ENCODE results near the gene PTGES2.
"Not testable (repeated sequence)": the region's sequence is repeated elsewhere in the genome, so short reads cannot be mapped to it uniquely, and the experiment has no call there.

Gene PTGES2

DNA sequence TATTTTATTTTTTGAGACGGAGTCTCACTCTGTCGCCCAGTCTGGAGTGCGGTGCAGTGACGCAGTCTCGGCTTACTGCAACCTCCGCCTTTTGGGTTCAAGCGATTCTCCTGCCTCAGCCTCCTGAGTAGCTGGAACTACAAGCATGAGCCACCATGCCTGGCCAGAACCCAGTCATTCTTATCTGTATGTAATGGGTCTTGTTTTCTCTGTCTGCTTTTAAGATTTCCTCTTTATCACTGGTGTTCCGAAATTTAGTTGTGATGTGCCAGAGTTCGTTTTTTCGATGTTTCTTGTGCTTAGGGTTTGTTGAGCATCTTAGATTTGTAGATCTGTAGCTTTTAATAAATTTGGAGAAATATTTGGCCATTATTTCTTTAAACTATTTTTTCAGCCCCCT is 40.3 kb downstream of the PTGES2 start:
- no peak for DNase-seq (ENCODE audit: low spot score)

DNA sequence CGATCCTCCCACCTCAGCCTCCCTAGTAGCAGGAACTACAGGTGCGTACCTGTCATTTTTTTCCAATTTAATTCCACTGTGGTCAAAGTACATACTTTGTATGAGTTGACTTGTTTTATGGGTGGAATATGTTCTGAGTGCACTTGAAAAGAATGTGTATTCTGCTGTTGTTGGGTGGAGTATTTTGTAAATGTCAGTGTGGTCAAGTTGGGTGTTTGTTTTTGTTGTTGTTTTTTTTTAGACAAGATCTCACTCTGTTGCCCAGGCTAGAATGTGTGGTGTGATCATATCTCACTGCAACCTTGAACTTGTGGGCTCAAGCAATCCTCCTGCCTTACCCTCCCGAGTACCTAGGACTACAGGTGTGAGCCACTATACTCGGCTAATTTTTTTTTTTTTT is 41.6 kb downstream of the PTGES2 start:
- DNase-seq (ENCODE audit: low spot score) = no peak

DNA sequence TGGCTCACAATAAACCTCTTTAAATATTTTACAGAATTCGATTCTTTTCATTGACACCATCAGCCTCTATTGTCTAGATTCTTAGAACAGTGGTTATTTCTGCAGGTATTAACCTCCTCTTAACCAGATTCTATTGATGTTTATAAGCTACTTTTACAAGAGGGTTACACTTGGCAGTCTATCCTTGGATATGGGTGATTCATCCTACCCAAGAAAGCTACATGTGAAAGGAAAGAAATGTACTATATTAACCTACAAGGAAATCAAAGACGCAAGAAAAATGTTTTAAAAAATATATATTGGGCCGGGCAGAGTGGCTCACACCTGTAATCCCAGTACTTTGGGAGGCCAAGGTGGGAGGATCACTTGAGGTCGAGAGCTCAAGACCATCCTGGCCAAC is 42.8 kb downstream of the PTGES2 start:
- DNase-seq (ENCODE audit: low spot score) = no peak

DNA sequence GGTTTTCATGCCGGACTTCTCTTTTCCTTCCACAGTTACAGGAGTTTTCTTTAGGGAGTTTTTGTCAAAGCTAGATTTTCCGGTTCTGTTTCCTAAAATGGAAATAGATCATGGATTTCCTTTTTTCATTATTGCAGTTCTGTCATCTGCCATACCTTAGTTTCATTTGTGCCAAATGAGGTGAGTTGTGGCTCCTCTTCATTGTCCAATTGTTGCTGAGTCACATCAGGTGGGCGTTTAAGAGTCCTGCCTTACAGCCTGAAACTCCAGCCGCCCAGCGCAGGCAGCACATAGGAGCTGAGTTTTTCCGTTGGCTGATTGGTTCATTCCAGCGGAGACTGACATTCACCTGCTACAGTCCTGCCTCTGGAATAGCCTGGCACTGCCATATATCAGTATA is 45.4 kb downstream of the PTGES2 start:
- no peak for DNase-seq (ENCODE audit: low spot score)

DNA sequence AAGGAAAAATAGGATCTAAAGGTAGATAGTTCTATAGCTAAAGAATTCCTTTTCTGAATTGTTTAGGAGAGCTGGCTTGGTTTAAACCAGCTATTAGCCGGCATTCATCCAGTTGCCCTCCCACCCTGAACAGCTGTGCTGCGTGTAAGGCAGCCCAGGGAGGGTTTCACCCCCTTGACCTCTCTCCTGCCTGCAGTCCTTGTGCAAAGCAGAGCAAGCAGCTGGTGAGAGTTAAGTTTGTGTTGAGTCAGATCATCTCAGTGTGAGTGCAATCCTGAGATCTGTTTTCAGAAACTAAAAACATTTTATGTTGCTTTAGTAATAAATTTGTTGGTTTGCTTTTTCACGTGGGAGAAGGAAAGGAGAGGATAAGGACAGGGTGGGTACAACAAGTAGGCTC is 46.5 kb downstream of the PTGES2 start:
- DNase-seq (ENCODE audit: low spot score) = no peak

DNA sequence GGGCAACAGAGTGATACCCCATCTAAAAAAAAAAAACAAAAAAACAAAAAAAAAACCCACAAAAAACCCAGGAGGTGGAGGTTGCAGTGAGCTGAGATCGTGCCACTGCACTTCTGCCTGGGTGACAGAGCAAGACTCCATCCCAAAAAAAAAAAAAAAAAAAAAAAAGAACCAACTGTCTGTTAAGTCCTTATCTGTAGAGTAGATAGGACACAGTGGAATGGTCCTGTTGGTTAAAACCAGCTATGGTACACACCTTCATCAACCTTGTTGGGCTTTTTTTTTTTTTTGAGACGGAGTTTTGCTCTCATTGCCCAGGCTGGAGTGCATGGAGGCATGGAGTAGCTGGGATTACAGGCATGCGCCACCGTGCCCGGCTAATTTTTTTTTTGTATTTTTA is 47.3 kb downstream of the PTGES2 start:
- no peak for DNase-seq (ENCODE audit: low spot score)

DNA sequence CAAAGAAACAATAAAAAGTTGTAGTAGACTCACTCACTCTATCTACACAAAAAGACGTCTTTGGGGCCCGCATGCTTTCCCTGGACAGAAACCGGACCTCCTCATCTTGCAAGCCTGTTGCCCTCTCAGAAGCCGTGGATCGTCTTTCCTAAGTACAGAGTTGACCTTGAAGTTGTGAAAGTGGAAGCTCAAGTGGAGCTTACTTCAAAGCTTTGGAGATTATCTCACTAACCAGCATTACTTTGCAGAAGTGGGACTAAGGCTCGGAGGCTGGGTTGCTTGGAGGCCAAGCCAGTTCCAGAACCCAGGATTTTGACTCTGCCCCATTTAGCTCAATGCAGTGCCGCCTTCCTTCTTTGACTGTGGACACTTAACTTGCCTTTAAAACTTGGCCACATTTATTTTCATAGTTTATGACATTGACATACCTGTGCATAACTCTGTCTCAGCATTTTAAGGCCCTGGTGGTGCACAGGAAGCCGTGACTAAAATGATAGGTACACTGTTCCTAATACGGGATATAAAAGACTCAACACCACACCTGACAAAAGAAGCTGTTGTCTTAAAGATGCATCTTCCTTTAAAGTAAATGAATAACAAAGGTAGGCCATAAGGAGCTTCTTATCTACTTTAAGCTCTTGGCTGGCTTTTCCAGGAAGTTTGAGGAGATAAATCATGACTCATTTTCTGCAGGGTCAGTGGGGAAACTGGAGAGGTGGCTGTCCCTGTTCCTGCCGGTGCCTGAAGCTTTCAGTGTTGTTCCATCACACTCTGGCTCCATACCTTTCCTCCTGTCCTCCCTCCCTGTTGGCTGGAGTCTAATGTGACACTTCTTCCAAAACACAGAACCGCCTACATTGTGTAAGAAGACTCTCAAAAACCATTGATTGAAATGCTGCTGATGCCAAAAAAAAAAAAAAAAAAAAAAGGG is 48.8 kb downstream of the PTGES2 start:
- DNase-seq (ENCODE audit: low spot score) = peak; percentile 32

DNA sequence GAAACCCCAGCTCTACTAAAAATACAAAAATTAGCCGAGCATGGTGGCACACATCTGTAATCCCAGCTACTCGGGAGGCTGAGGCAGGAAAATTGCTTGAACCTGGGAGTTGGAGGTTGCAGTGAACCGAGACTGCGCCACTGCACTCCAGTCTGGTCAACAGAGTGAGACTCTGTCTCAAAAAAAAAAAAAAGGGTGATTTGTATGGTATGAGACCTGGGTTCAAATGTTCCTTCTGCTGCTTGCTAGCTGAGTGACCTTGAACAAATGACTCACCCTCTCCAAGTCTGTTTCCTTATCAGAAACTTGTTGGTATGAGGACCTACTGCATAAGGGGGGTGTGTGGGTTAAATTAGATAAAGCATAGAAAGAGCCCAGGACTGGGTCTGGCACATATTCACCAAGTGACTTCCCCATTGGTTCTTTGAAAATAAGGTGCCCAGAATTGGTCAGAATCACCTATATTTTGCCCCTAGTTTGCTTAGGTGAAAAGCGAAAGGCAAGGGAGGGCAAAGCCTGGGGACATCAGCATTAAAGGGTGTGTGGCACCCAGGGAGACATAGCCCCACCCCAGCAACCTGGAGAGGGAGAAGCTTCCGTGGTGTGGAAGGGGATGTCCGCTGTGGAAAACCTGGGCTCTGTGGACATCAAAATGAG is 49.6 kb downstream of the PTGES2 start:
- DNase-seq (ENCODE audit: low spot score) = no peak

DNA sequence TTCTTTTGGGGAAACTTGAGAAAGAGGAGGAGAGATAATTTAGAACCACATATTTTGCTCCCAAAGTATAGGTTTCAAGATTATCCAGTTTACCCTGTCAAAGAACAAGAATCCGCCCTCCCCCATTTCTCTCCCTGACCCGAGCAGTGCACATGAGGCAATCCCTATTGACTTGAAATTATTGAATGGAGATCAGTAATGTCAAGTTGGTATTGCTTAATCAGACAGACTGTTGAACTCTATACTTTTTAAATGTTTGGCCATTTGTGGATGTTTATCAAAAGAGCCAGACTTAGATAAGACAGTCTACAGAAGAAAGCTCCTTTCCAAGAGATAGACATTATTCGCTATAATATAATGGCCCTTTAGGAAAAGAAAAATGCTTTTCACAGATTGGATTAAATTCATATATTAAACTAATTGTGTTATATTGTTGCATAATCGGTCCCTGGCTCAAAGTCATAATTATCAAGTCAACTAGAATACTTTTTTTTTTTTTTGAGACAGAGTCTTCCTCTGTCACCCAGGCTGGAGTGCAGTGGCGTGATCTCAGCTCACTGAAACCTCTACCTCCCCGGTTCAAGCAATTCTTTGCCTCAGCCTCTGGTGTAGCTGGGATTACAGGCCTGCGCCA is 54.2 kb downstream of the PTGES2 start:
- no peak for DNase-seq (ENCODE audit: low spot score)

DNA sequence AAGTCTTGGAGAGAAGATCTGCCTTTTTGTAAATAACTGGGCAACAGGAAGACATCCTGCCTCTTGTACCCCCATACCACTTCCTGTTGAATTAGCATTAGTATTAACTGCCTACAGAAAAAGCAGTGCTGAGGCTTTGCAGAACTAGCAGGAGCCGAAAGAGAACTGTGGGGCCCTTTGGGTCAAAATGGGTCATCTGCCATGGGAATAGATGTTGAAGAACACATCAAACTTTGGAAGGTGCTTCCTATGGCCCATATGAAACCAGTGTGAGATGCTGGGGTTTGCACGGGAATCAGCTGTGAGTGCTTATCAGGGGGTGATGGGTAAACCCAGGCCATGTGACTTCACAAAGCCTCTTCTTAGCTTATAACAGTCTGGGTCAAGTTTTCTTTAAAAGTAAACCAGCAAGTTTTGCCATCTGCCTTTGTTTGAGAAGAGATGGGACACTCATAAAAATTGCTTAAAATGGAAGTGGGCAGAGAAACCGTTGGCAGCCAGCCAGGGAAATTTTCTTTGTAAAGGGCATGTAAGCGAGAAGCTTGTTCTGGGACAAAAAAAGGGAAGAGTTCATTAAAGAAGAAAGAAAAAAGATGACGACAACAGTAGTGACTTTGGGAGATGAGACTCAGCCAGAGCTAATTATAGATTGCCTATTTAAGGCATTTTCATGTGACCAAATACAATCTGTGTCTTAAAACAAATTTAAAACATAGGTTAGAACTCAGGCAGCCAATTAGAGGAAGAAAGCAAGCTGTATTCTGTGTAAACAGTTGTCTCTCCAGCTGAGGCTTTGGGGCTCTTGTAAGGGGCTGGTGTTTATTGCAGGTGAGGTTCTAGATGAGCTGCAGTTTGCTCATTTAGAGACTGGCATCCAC is 55.1 kb downstream of the PTGES2 start:
- DNase-seq (ENCODE audit: low spot score) = peak; percentile 59

DNA sequence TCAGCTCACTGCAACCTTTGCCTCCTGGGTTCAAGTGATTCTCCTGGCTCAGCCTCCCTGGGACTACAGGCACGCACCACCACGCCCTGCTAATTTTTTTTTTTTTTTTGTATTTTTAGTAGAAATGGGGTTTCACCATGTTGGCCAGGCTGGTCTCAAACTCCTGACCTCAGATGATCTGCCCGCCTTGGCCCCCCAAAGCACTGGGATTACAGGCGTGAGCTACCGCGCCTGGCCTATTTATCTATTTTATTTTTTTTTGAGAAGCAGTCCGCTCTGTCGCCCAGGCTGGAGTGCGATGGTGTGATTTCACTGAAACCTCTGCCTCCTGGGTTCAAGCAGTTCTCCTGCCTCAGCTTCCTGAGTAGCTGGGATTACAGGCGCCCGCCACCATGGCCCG is 56.1 kb downstream of the PTGES2 start:
- not testable (repeated sequence) for DNase-seq (ENCODE audit: low spot score)

DNA sequence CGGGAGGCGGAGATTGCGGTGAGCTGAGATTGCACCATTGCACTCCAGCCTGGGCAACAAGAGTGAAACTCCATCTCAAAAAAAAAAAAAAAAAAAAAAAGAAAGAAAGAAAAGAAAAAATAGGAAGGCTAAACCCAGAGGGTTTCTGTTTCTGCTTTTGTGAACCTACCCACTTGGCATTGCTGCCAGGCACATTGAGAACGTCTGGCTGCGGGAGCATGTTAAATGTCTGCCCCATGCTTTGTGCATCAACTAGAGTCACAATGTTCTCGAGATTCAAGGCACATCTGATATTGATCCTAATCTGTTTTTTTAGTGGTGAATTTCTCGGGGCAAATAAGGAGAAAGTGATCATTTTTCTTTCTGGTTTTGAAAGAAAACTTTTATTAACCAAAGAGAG is 56.7 kb downstream of the PTGES2 start:
- DNase-seq (ENCODE audit: low spot score) = no peak

All from CD4-positive, alpha-beta T cell treated with Interleukin-2 at 100 ng/mL for 4 hours (primary cell).